ENCODE data around the gene TRMT112. TPM values are rescaled to one million over a fixed set of nuclear protein-coding genes. Genes with fewer than 3 reads are reported as not detected.

Gene TRMT112
- total and polyA plus RNA-seq, 2 experiments from 2014 or later: 298 to 927 TPM

- Histone ChIP-seq H3K4me3 (no peak overlapping the region), H3K4me1 (ENCODE audit: insufficient read depth) (peaks cover 7% of the 10 kb centered on the region; the same call in 1 of the 2 replicates), H3K79me2 (replicated peaks; ENCODE audit: insufficient read depth) (no peaks in the 10 kb centered on the region), H4K20me1 (replicated peaks; ENCODE audit: insufficient read depth) (no peaks in the 10 kb centered on the region), H3K36me3 (ENCODE audit: insufficient read depth) (no peaks in the 10 kb centered on the region), H3K27me3 (ENCODE audit: insufficient read depth) (no peaks in the 10 kb centered on the region), H2AFZ (no peak overlapping the region), H3K27ac (ENCODE audit: low read depth) (no peak overlapping the region), H3K9me2 (ENCODE audit: insufficient read depth) (no peaks in the 10 kb centered on the region), H3K4me2 (no peak overlapping the region), H3F3A (replicated peaks; ENCODE audit: low read depth) (0 out of 2 replicates have a peak, but pooled peaks cover 6% of the 10 kb centered on the region)
- DNase-seq (ENCODE audit: low spot score): no peak
- ATAC-seq: no peak
- Mint-ChIP-seq H3K4me1 (peaks cover 7% of the 10 kb centered on the region), H3K27ac (no peak overlapping the region), H3K9me3 (no peaks in the 10 kb centered on the region), H3K27me3 (ENCODE audit: insufficient read depth, low read depth, poor library complexity) (peaks cover 13% of the 10 kb centered on the region), H3K4me3 (no peak overlapping the region), H3K36me3 (ENCODE audit: low read depth) (no peaks in the 10 kb centered on the region; the same call in 2 of the 3 replicates)
- TF ChIP-seq ZNF462 (CRISPR knock-in tag; IDR thresholded peaks at IDR 0.05): no peak
- no peak for TF ChIP-seq ZNF114 (CRISPR knock-in tag; IDR thresholded peaks at IDR 0.05)
- no peak for TF ChIP-seq STAT1 (IDR thresholded peaks at IDR 0.05; ENCODE audit: unreplicated experiment)
- TF ChIP-seq EZH2 (IDR thresholded peaks at IDR 0.05; ENCODE audit: low read depth, unreplicated experiment): no peak
- TF ChIP-seq, protein P1, sequence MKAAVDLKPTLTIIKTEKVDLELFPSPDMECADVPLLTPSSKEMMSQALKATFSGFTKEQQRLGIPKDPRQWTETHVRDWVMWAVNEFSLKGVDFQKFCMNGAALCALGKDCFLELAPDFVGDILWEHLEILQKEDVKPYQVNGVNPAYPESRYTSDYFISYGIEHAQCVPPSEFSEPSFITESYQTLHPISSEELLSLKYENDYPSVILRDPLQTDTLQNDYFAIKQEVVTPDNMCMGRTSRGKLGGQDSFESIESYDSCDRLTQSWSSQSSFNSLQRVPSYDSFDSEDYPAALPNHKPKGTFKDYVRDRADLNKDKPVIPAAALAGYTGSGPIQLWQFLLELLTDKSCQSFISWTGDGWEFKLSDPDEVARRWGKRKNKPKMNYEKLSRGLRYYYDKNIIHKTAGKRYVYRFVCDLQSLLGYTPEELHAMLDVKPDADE (IDR thresholded peaks at IDR 0.05): no peak
- TF ChIP-seq EZH2phosphoT487 (IDR thresholded peaks at IDR 0.05; ENCODE audit: unreplicated experiment): no peak
- TF ChIP-seq JUNB (IDR thresholded peaks at IDR 0.05; ENCODE audit: unreplicated experiment): no peak
- TF ChIP-seq POLR2AphosphoS5 (IDR thresholded peaks at IDR 0.05; ENCODE audit: low read depth): no peak
- TF ChIP-seq ZNF331 (CRISPR knock-in tag; IDR thresholded peaks at IDR 0.05; ENCODE audit: low read depth): no peak
- TF ChIP-seq, protein P2, sequence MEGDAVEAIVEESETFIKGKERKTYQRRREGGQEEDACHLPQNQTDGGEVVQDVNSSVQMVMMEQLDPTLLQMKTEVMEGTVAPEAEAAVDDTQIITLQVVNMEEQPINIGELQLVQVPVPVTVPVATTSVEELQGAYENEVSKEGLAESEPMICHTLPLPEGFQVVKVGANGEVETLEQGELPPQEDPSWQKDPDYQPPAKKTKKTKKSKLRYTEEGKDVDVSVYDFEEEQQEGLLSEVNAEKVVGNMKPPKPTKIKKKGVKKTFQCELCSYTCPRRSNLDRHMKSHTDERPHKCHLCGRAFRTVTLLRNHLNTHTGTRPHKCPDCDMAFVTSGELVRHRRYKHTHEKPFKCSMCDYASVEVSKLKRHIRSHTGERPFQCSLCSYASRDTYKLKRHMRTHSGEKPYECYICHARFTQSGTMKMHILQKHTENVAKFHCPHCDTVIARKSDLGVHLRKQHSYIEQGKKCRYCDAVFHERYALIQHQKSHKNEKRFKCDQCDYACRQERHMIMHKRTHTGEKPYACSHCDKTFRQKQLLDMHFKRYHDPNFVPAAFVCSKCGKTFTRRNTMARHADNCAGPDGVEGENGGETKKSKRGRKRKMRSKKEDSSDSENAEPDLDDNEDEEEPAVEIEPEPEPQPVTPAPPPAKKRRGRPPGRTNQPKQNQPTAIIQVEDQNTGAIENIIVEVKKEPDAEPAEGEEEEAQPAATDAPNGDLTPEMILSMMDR (conservative IDR thresholded peaks at IDR 0.05; ENCODE audit: low read depth in 2 of 2): no peak
- TF ChIP-seq NANOG (IDR thresholded peaks at IDR 0.05; ENCODE audit: borderline replicate concordance): no peak
- no peak for TF ChIP-seq CREB1 (CRISPR knock-in tag; IDR thresholded peaks at IDR 0.05; ENCODE audit: low read depth)
Measured at GRCh38 chr11:64351136-64351631, 33.8 kb upstream of the TRMT112 start.

Data from GM23338 (cell line).